HG02943 (cell line): Measurements from ENCODE around the gene TRPC3.

Experiments
- ATAC-seq: cut with Tn5 transposase; IDR thresholded peaks from one replicate; pipeline ENCODE4 v1.9.1; 2021; ENCODE audit warnings: mild to moderate bottlenecking, low read depth, moderate library complexity; ENCODE audit not compliant: unreplicated experiment

TRPC3 gene

GRCh38 chr4:121879135-121879534 is 72.7 kb downstream of the TRPC3 start:
- ATAC-seq, result no peak

DNA sequence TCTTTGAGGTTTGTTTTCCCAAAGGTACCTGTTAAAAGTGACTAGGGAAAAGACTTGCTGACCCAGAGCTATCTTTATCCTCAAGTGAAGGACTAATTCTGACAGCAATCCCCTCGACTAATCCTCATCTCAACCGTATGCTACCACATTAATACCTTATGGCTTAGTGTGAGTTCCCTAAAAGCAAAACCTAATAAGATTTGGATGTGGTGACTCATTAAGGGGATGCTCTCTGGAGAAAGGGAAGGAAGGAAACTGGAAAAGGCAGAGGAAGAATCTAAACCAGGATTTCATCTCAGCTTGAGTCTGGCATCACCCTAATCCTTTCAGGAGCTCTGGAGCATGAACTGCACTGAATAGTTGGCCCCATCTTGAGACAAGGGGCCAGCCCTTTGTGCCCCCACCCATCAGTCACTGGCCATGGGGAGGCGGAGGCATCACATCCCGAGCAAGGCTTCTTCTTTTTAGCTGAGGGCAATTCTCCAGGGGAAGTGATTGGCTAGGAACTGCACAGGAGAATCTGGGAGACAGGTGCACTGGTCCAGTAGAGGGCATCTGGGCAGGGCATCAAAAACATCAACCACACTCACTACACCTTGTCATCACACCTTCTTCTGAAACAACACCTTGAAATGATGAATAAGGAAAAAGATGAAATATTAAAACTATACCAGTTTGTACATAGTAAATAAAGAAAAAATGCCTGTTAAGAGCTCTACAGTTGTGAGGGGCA is 74.7 kb downstream of the TRPC3 start:
- ATAC-seq, result no peak

DNA sequence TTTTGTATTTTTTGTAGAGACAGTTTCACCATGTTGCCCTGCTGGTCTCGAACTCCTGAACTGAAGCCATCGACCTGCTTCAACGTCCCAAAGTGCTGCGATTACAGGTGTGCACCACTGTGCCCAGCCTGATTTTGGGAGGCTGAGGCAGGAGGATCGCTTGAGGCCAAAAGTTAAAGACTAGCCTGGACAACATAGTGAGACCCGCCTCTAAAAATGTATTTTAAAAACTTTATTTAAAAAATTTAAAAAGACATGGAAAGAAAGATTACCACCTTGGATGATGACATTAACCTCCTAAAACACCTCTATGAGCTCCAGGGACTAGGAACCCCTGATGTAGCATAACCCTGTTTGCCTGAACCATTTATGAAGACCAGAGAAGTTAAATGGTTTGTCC is 75.8 kb downstream of the TRPC3 start:
- no peak for ATAC-seq

GRCh38 chr4:121875652-121876051 is 76.2 kb downstream of the TRPC3 start:
- ATAC-seq, result no peak

- no peak for ATAC-seq
Measured at GRCh38 chr4:121873604-121874003, 78.3 kb downstream of the TRPC3 start.

- ATAC-seq, result peak; percentile 100
Measured at GRCh38 chr4:121869841-121870822, 81.7 kb downstream of the TRPC3 start, which contains the start of gene BBS7. Gene BBS7, minus strand, starts transcription at chr4:121870474. Its CDS starts 161 bp downstream, at chr4:121870313.

- no peak for ATAC-seq
Measured at GRCh38 chr4:121863799-121864198, 88.1 kb downstream of the TRPC3 start.

DNA sequence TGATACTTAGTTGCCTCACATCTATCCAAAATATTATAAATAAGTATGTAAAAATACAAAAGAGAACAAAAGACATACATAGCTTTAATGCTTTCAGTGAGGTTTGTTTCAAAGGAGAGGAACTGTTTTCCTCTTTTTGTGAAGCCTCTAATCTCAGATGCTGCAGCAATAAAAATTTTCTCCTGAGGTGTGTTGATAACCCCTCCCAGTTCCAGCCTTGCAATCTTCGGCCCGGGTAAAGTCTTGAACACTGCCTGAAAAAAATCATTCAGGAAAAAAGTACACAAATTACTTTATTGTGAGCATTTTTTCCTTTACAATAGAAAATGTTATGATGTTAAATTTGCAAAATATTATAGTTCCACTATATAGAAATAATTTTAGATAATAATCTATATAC is 90.4 kb downstream of the TRPC3 start:
- no peak for ATAC-seq

GRCh38 chr4:121860121-121860520 is 91.7 kb downstream of the TRPC3 start:
- ATAC-seq, result no peak

DNA sequence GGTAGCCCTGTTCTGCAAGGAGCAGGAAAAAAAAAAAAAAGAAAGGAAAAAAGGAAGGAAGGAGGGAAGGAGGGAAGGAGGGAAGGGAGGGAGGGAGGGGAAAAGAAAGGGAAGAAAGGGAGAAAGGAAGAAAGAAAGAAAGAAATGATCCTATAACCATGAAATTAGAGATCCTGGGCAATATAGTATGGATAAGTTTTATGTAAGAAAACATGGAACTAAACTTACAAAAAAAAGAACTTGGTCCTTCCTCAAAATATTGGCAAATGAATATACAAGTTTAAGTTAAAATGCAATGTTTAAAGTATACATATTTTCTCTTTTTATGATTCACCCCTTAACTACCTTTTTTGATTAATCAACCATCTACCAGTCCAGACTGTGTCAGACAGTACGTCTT is 100.5 kb downstream of the TRPC3 start:
- ATAC-seq, result no peak

GRCh38 chr4:121846662-121847061 is 105.2 kb downstream of the TRPC3 start:
- ATAC-seq, result no peak

GRCh38 chr4:121842862-121843261 is 109.0 kb downstream of the TRPC3 start:
- no peak for ATAC-seq

- no peak for ATAC-seq
Measured at GRCh38 chr4:121838136-121838535, 113.7 kb downstream of the TRPC3 start.

- no peak for ATAC-seq
Measured at GRCh38 chr4:121829511-121829910, 122.3 kb downstream of the TRPC3 start.
